Measurements from ENCODE around the gene NRDC. TPM values are rescaled to one million over a fixed set of nuclear protein-coding genes. Genes with fewer than 3 reads are reported as not detected.
A peak's percentile ranks its signal among the peaks of the same experiment; 100 is the strongest.

Gene NRDC
- total and polyA plus RNA-seq, 9 of the 15 experiments (the other 6 are each of a cell fraction or from before 2014, with no cell fraction given), result 102 to 371 (median 201) TPM

- no peak for TF ChIP-seq ZNF609 (CRISPR knock-in tag; IDR thresholded peaks at IDR 0.05; ENCODE audit: borderline replicate concordance)
- no peak for TF ChIP-seq ELK1 (CRISPR knock-in tag; IDR thresholded peaks at IDR 0.05)
- no peak for TF ChIP-seq FOXP1 (CRISPR knock-in tag; IDR thresholded peaks at IDR 0.05)
- TF ChIP-seq AFF1 (IDR thresholded peaks at IDR 0.05; ENCODE audit: low read depth in 1 of 2, partially characterized antibody in 2 of 2), result peak in 1 of 2 experiments; percentile 70
- TF ChIP-seq BHLHE40 (IDR thresholded peaks at IDR 0.05; ENCODE audit: low read length), result no peak; the same call in 1 of the 2 replicates
- TF ChIP-seq TAF15 (IDR thresholded peaks at IDR 0.05; ENCODE audit: low read depth, low read length), result no peak
- no peak for TF ChIP-seq ZNF512 (tag; IDR thresholded peaks at IDR 0.05)
- TF ChIP-seq RBM14 (IDR thresholded peaks at IDR 0.05; ENCODE audit: borderline replicate concordance, insufficient read depth, low read depth, low read length), result no peak
- no peak for TF ChIP-seq KDM5B (IDR thresholded peaks at IDR 0.05; ENCODE audit: insufficient replicate concordance, low read depth, low read length)
- TF ChIP-seq RBM17 (IDR thresholded peaks at IDR 0.05; ENCODE audit: borderline replicate concordance, low read depth, low read length), result no peak
- no peak for TF ChIP-seq KAT2B (IDR thresholded peaks at IDR 0.05; ENCODE audit: low read depth, low read length)
- no peak for TF ChIP-seq RUNX1 (IDR thresholded peaks at IDR 0.05; ENCODE audit: low read depth)
- peak in 1 of 2 experiments; percentile 66; a peak in 1 of 4 replicates for TF ChIP-seq ARNT (IDR thresholded peaks at IDR 0.05)
- peak; percentile 76; the same call in 1 of the 2 replicates for TF ChIP-seq PML (IDR thresholded peaks at IDR 0.05; ENCODE audit: low read length)
- peak; percentile 85 for TF ChIP-seq ZNF766 (CRISPR knock-in tag; conservative IDR thresholded peaks at IDR 0.05)
Observed at GRCh38 chr1:51850420-51851223, 27.9 kb downstream of the NRDC start (continued).
